CD4-positive, alpha-beta T cell (primary cell): Measurements from ENCODE around the gene INSIG1. TPM values are rescaled to one million over a fixed set of nuclear protein-coding genes. Genes with fewer than 3 reads are reported as not detected.

ENCODE experiments used
- ATAC-seq: fragments of 200-7000 bp; cut with Tn5 transposase; one replicate; pipeline ENCODE4 v1.10.0; 2022; ENCODE audit warnings: mild to moderate bottlenecking; ENCODE audit not compliant: poor library complexity
- CTCF ChIA-PET: fragments of 350-600 bp; sonication (Branson Sonifier 250); formaldehyde crosslinking; loops from one replicate; lab custom pipeline; 2021; ENCODE audit warnings: antibody characterized with exemption, inconsistent platforms; lab: Charles Lee
- POLR2A ChIA-PET: fragments of 350-600 bp; sonication (Branson Sonifier 250); formaldehyde crosslinking; loops from one replicate; lab custom pipeline; 2021; ENCODE audit warnings: antibody characterized with exemption, inconsistent platforms; lab: Charles Lee
- DNase-seq, 14 experiments: peaks; one replicate each; pipeline ENCODE4 v3.0.0-alpha.2; 2013 to 2020; ENCODE audit warnings: mixed read lengths in 2 of 14
- H3K27ac ChIP-seq, 2 donors: one replicate each; pipeline versions ENCODE4 v1.5.1 to v1.7.0; 2013; ENCODE audit warnings: low read length in 2 of 2, low read depth in 1 of 2, mild to moderate bottlenecking in 1 of 2
- H3K27me3 ChIP-seq, 2 experiments: 1 replicate in 1 of 2; 2 replicates in 1 of 2; pipeline versions ENCODE4 v1.6.1 to v1.7.0; 2013; ENCODE audit warnings: low read length in 2 of 2, control low read depth in 1 of 2, mild to moderate bottlenecking in 1 of 2, moderate library complexity in 1 of 2; ENCODE audit not compliant: insufficient read depth in 2 of 2, control insufficient read depth in 1 of 2
- H3K36me3 ChIP-seq: one replicate; pipeline ENCODE4 v1.6.1; 2013; ENCODE audit warnings: low read length, control low read depth; ENCODE audit not compliant: insufficient read depth
- H3K4me1 ChIP-seq: one replicate; pipeline ENCODE4 v1.6.1; 2013; ENCODE audit warnings: low read length, control low read depth; ENCODE audit not compliant: insufficient read depth
- H3K4me3 ChIP-seq: one replicate; pipeline ENCODE4 v1.5.1; 2013; ENCODE audit warnings: mild to moderate bottlenecking, low read length, moderate library complexity
- H3K9me3 ChIP-seq, 2 experiments: 1 replicate in 1 of 2; 2 replicates in 1 of 2; pipeline versions ENCODE4 v1.6.1 to v1.7.0; 2013; ENCODE audit warnings: low read length in 2 of 2, mild to moderate bottlenecking in 2 of 2, control low read depth in 1 of 2, moderate library complexity in 1 of 2; ENCODE audit not compliant: control insufficient read depth in 1 of 2, insufficient read depth in 1 of 2
- H3K27ac Mint-ChIP-seq: one replicate; pipeline ENCODE4 v1.8.0; 2020; ENCODE audit warnings: mixed read lengths
- H3K27me3 Mint-ChIP-seq: one replicate; pipeline ENCODE4 v1.8.0; 2021; ENCODE audit warnings: mixed read lengths
- H3K36me3 Mint-ChIP-seq: one replicate; pipeline ENCODE4 v1.8.0; 2021; ENCODE audit warnings: low read depth, mixed read lengths
- H3K4me1 Mint-ChIP-seq: one replicate; pipeline ENCODE4 v1.8.0; 2021; ENCODE audit warnings: low read depth, mixed read lengths
- H3K4me3 Mint-ChIP-seq: one replicate; pipeline ENCODE4 v1.8.0; 2020; ENCODE audit warnings: mild to moderate bottlenecking, mixed read lengths
- H3K9me3 Mint-ChIP-seq: one replicate; pipeline ENCODE4 v1.8.0; 2020; ENCODE audit warnings: mixed read lengths
- CTCF ChIP-seq: fragments of 200-600 bp; IDR thresholded peaks from one replicate; pipeline ENCODE4 v1.8.0; 2022; ENCODE audit warnings: antibody characterized with exemption, mild to moderate bottlenecking
- intact Hi-C, 2 experiments: fragments of 100-400 bp; cut with DNase I in 1 of 2; cut with micrococcal nuclease in 1 of 2; formaldehyde crosslinking; loops; one replicate each; pipeline versions ENCODE4 v1.15.1 to v1.9.0; 2023 to 2025; cut with DNase I, micrococcal nuclease
- total RNA-seq, 174 experiments: library from RNA in 2 of 174; stranded (reverse) in 2 of 174; gene quantifications; one replicate each; pipeline ENCODE4 v1.2.3 and lab custom pipeline; 2021 to 2026

Gene INSIG1
- total RNA-seq, 2 experiments from 2014 or later: 58.1 to 60.9 TPM

DNA sequence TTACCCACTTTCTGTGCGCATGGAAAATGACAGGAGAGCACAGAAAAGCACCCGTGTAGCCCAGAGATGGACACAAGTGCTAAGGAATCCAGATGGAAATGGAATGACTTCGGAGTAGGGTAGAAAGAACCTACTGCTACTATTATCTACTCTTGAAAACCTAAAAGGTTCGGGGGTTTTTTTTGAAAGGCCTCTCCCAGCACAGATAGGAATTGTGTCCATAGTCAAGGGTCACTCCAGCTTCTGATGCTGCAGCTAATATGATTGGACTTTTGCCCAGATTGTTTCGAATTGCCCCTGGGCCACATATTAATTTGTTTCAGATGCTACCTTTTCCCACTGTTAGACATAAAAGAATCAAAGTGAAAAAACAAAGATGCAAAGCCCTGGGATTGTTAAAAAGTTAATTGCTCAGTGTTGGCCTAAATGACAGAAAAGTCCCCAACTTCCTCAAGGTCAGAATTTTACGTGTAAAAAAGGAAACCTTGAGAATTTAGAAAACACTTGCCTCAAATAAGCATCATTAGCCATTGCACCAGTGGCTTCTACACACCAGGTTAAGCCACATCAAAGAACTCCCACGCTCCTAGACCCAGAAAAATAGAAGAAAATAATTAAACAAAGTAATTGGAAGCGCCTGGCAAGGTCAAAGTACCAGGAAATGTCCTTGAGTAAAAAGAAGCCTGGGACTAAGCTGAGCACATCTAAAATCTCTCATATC, 40.8 kb upstream of the INSIG1 start:
- Mint-ChIP-seq H3K9me3 (no peaks in the 10 kb centered on the region), H3K36me3 (no peaks in the 10 kb centered on the region), H3K27me3 (peaks cover 4% of the 10 kb centered on the region), H3K4me3 (no peak overlapping the region), H3K4me1 (no peaks in the 10 kb centered on the region), H3K27ac (no peak overlapping the region)
- Histone ChIP-seq H3K27me3 (peaks cover 0 to 3% of the 10 kb centered on the region in 2 experiments), H3K4me1 (no peaks in the 10 kb centered on the region), H3K4me3 (no peak overlapping the region), H3K36me3 (no peaks in the 10 kb centered on the region), H3K9me3 (peaks cover 0 to 4% of the 10 kb centered on the region in 2 experiments), H3K27ac (no peak overlapping the region)
- DNase-seq (no peak), ATAC-seq (no peak)
- intact Hi-C loops: no loop called here
- CTCF ChIA-PET: no interaction called here
- no peak for TF ChIP-seq CTCF
- POLR2A ChIA-PET: interaction anchor here (0.7 kb wide), 1 partner anchor 9 kb away, joined by 3 read pairs; no protein-coding TSS in a partner anchor

DNA sequence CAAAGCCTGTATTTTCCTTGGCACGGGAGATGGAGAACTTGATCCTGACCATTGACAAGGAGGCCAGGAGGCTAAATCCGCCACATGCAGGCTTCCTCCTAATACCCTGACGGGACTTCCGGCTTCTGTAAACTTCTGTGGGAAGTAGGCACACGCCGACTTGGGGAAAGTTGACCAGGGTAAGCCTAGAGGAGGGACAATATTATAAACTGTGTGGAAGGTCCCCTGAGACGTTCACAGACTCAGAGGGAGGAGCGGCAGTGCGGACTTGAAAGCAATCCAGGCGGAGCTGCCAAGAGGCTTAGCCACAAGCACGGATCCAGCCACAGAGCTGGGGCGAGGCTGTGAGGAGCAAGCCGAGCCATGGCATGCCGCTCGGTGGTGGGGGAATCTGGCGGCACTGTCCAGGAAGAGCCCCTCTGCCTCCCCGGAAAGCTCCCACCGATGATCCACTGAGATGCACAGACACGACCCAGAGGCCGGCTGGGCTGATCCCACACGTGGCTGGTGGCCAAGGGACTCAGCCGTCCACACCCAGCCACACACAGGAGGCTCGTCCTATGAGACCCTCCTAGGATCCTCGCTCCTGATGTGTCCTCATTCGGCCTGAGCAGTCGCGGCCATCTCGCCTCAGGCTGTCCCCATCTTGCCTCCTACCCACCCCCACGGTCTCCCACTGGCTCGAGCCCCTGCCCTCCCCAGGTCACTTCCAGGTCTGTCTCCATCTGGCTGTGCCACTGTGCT, 40.0 kb upstream of the INSIG1 start:
- no peak for DNase-seq
- H3K27ac ChIP-seq: no peak overlapping the region
- H3K36me3 ChIP-seq: no peaks in the 10 kb centered on the region
- ChIA-PET POLR2A (interaction anchor here (0.7 kb wide), 1 partner anchor 8 kb away, joined by 3 read pairs; no protein-coding TSS in a partner anchor), CTCF (no interaction called here)
- no peak overlapping the region for H3K4me3 ChIP-seq
- intact Hi-C loops: no loop called here
- no peak for TF ChIP-seq CTCF
- no peak overlapping the region for H3K4me3 Mint-ChIP-seq
- H3K36me3 Mint-ChIP-seq: no peaks in the 10 kb centered on the region
- no peak for ATAC-seq
- H3K9me3 Mint-ChIP-seq: no peaks in the 10 kb centered on the region
- H3K27me3 ChIP-seq: peaks cover 0 to 3% of the 10 kb centered on the region in 2 experiments
- peaks cover 0 to 4% of the 10 kb centered on the region in 2 experiments for H3K9me3 ChIP-seq
- H3K4me1 Mint-ChIP-seq: no peaks in the 10 kb centered on the region
- H3K27ac Mint-ChIP-seq: no peak overlapping the region
- H3K27me3 Mint-ChIP-seq: peaks cover 5% of the 10 kb centered on the region
- H3K4me1 ChIP-seq: no peaks in the 10 kb centered on the region

GRCh38 chr7:155258226-155258560, 39.5 kb upstream of the INSIG1 start:
- H3K4me1 ChIP-seq: no peaks in the 10 kb centered on the region
- no peak for TF ChIP-seq CTCF
- H3K4me3 ChIP-seq: no peak overlapping the region
- ATAC-seq (no peak), DNase-seq (no peak)
- ChIA-PET POLR2A (no interaction called here), CTCF (no interaction called here)
- Mint-ChIP-seq H3K4me3 (no peak overlapping the region), H3K36me3 (no peaks in the 10 kb centered on the region), H3K9me3 (no peaks in the 10 kb centered on the region), H3K27me3 (peaks cover 4% of the 10 kb centered on the region), H3K4me1 (no peaks in the 10 kb centered on the region), H3K27ac (no peak overlapping the region)
- no peak overlapping the region for H3K27ac ChIP-seq
- H3K27me3 ChIP-seq: peaks cover 0 to 3% of the 10 kb centered on the region in 2 experiments
- intact Hi-C loops: no loop called here
- H3K9me3 ChIP-seq: peaks cover 0 to 4% of the 10 kb centered on the region in 2 experiments
- no peaks in the 10 kb centered on the region for H3K36me3 ChIP-seq
